Spleen (tissue), 11 donors: ENCODE measurements around the gene INSYN1. TPM values are rescaled to one million over a fixed set of nuclear protein-coding genes. Genes with fewer than 3 reads are reported as not detected.
"Not testable (repeated sequence)": the region's sequence is repeated elsewhere in the genome, so short reads cannot be mapped to it uniquely, and the experiment has no call there.

ENCODE experiments used
- DNase-seq: peaks from one replicate; pipeline ENCODE4 v3.0.0-alpha.2; 2020
- H3K27ac ChIP-seq, 8 donors: fragments of 200-600 bp; sonication (generic) in 7 of 8; 1 replicate in 4 of 8; 2 replicates in 4 of 8; pipeline versions ENCODE4 v1.5.0 to v1.8.0; 2016 to 2021; ENCODE audit warnings: inconsistent platforms in 4 of 8, mild to moderate bottlenecking in 4 of 8, moderate library complexity in 1 of 8
- H3K27me3 ChIP-seq, 7 donors: fragments of 200-600 bp; sonication (generic) in 6 of 7; replicated peaks in 1 of 7; 1 replicate in 4 of 7; 2 replicates in 3 of 7; pipeline versions ENCODE4 v1.5.0 to v1.8.0; 2016 to 2021; ENCODE audit warnings: inconsistent platforms in 3 of 7, mild to moderate bottlenecking in 1 of 7
- H3K36me3 ChIP-seq, 6 donors: fragments of 200-600 bp; sonication (generic) in 5 of 6; 1 replicate in 4 of 6; 2 replicates in 2 of 6; pipeline versions ENCODE4 v1.5.0 to v1.8.0; 2016 to 2021; ENCODE audit warnings: inconsistent platforms in 2 of 6
- H3K4me1 ChIP-seq, 6 donors: fragments of 200-600 bp; sonication (generic) in 5 of 6; 1 replicate in 3 of 6; 2 replicates in 3 of 6; pipeline versions ENCODE4 v1.5.0 to v1.8.0; 2016 to 2021; ENCODE audit warnings: inconsistent platforms in 3 of 6
- H3K4me3 ChIP-seq, 8 donors: fragments of 200-600 bp; sonication (generic) in 7 of 8; 1 replicate in 4 of 8; 2 replicates in 4 of 8; pipeline versions ENCODE4 v1.5.0 to v1.8.0; 2016 to 2021; ENCODE audit warnings: inconsistent platforms in 4 of 8, mild to moderate bottlenecking in 4 of 8, moderate library complexity in 2 of 8
- H3K9me3 ChIP-seq, 8 donors: fragments of 200-600 bp; sonication (generic) in 7 of 8; 1 replicate in 4 of 8; 2 replicates in 4 of 8; pipeline versions ENCODE4 v1.5.0 to v1.8.0; 2016 to 2021; ENCODE audit warnings: inconsistent platforms in 4 of 8
- CTCF ChIP-seq, 11 experiments: fragments of 200-600 bp in 7 of 11; fragments of 450-650 bp in 4 of 11; sonication (generic) in 4 of 11; IDR thresholded peaks in 8 of 11; conservative IDR thresholded peaks in 3 of 11; 1 replicate in 7 of 11; 2 replicates in 4 of 11; pipeline versions ENCODE4 v1.4.0 to v1.8.0; 2016 to 2021; ENCODE audit warnings: antibody characterized with exemption in 11 of 11, inconsistent platforms in 4 of 11, mild to moderate bottlenecking in 1 of 11
- POLR2A ChIP-seq, 3 donors: fragments of 450-650 bp; IDR thresholded peaks; one replicate each; pipeline ENCODE4 v1.5.1; 2017; ENCODE audit warnings: antibody characterized with exemption in 3 of 3, mild to moderate bottlenecking in 1 of 3
- POLR2AphosphoS5 ChIP-seq, 3 donors: sonication (generic); formaldehyde crosslinking; IDR thresholded peaks; one replicate each; pipeline ENCODE4 v1.5.1; 2017; ENCODE audit warnings: antibody characterized with exemption in 3 of 3
- WGBS, 5 donors: extraction: QIAGEN DNeasy Blood & Tissue Kit in 3 of 5; methylation state at CpG; one replicate each; pipeline versions ENCODE4 v1.1.5 to v1.1.7; 2013 to 2018; 5-methylcytosine and 5-hydroxymethylcytosine counted together
- intact Hi-C: fragments of 100-400 bp; cut with DNase I; formaldehyde crosslinking; loops from one replicate; pipeline ENCODE4 v1.15.0; 2023; ENCODE audit warnings: low total_unique reads
- polyA plus RNA-seq, 3 donors: library from polyadenylated mRNA; stranded (reverse); fragments of 200-250 nt; gene quantifications; one replicate each; pipeline ENCODE4 v1.2.1, GENCODE V29; 2013
- total RNA-seq, 7 donors: library from RNA; depleted of rRNA in 3 of 7; stranded (reverse); fragments of >200 nt in 3 of 7; fragmentation: NEBNext Ultra II Directional in 4 of 7; extraction: Animal tissue kit (Norgen Biotek cat#: 25700) in 4 of 7; gene quantifications; one replicate each; pipeline versions ENCODE4 v1.1.0 to v1.2.1, GENCODE V29; 2016 to 2021
- donor health status: healthy with polysubstance abuse.
- donor health status: DM: no; HTN: no; CAD: no; lungs with moderate emphysema.
- donor health status: DM: no; HTN: no; CAD: no.
- donor health status: Bipolar disorder and iron deficiency.
- donor health status: healthy.
- donor health status: DM: no; HTN: no; CAD: no.
- donor health status: DM: yes; HTN: yes; CAD: no.

Gene INSYN1
- total and polyA plus RNA-seq, 10 donors, result 0.11 to 2.8 (median 0.74) TPM; not detected in 1

- Histone ChIP-seq H3K4me1 (peaks cover 0 to 15% (median 4%) of the 10 kb centered on the region in 6 donors), H3K36me3 (no peaks in the 10 kb centered on the region), H3K9me3 (no peaks in the 10 kb centered on the region), H3K4me3 (no peak overlapping the region), H3K27me3 (peaks cover 0 to 19% (median 0%) of the 10 kb centered on the region in 7 donors), H3K27ac (no peak overlapping the region)
- no peak for DNase-seq
- intact Hi-C loops, result no loop called here
- no peak for TF ChIP-seq POLR2A (IDR thresholded peaks at IDR 0.05)
- TF ChIP-seq CTCF (IDR thresholded peaks at IDR 0.05 in 8 of 11, conservative IDR thresholded peaks at IDR 0.05 in 3 of 11), result no peak
- no peak for TF ChIP-seq POLR2AphosphoS5 (IDR thresholded peaks at IDR 0.05)
- 29 to 47% (median 36%) methylated on average over 4 of the region's 4 CpGs for WGBS, 5 donors
These were observed 46.3 kb upstream of the INSYN1 start for GRCh38 chr15:73799466-73799865.

GRCh38 chr15:73797366-73798158 is 44.4 kb upstream of the INSYN1 start:
- 84 to 95% (median 89%) methylated on average over 14 of the region's 14 CpGs for WGBS, 5 donors
- DNase-seq, result no peak

GRCh38 chr15:73796331-73796831 is 43.2 kb upstream of the INSYN1 start:
- WGBS, 5 donors, result 76 to 83% (median 80%) methylated on average over 11 of the region's 11 CpGs
- peaks cover 0 to 15% (median 4%) of the 10 kb centered on the region in 6 donors for H3K4me1 ChIP-seq
- no peak overlapping the region for H3K27ac ChIP-seq
- DNase-seq, result no peak
- TF ChIP-seq POLR2A (IDR thresholded peaks at IDR 0.05) (no peak), CTCF (IDR thresholded peaks at IDR 0.05 in 8 of 11, conservative IDR thresholded peaks at IDR 0.05 in 3 of 11) (no peak), POLR2AphosphoS5 (IDR thresholded peaks at IDR 0.05) (no peak)
- H3K36me3 ChIP-seq, result no peaks in the 10 kb centered on the region
- intact Hi-C loops, result no loop called here
- peaks cover 0 to 11% (median 0%) of the 10 kb centered on the region in 7 donors for H3K27me3 ChIP-seq
- no peaks in the 10 kb centered on the region for H3K9me3 ChIP-seq
- H3K4me3 ChIP-seq, result no peak overlapping the region

More at GRCh38 chr15:73797366-73798158, 44.4 kb upstream of the INSYN1 start:
- Histone ChIP-seq H3K4me3 (no peak overlapping the region), H3K4me1 (peaks cover 0 to 15% (median 4%) of the 10 kb centered on the region in 6 donors), H3K27ac (no peak overlapping the region), H3K36me3 (no peaks in the 10 kb centered on the region), H3K27me3 (peaks cover 0 to 8% (median 0%) of the 10 kb centered on the region in 7 donors), H3K9me3 (no peaks in the 10 kb centered on the region)
- TF ChIP-seq POLR2AphosphoS5 (IDR thresholded peaks at IDR 0.05), result no peak
- TF ChIP-seq CTCF (IDR thresholded peaks at IDR 0.05 in 8 of 11, conservative IDR thresholded peaks at IDR 0.05 in 3 of 11), result no peak
- TF ChIP-seq POLR2A (IDR thresholded peaks at IDR 0.05), result no peak
- intact Hi-C loops, result no loop called here

GRCh38 chr15:73794443-73795133 is 41.4 kb upstream of the INSYN1 start:
- intact Hi-C loops, result no loop called here
- H3K4me3 ChIP-seq, result no peak overlapping the region
- no peak for DNase-seq
- 76 to 93% (median 85%) methylated on average over 6 of the region's 6 CpGs for WGBS, 5 donors
- no peak overlapping the region for H3K27ac ChIP-seq
- H3K4me1 ChIP-seq, result peaks cover 0 to 15% (median 4%) of the 10 kb centered on the region in 6 donors
- TF ChIP-seq POLR2AphosphoS5 (IDR thresholded peaks at IDR 0.05), result no peak
- no peak for TF ChIP-seq POLR2A (IDR thresholded peaks at IDR 0.05)
- no peak for TF ChIP-seq CTCF (IDR thresholded peaks at IDR 0.05 in 8 of 11, conservative IDR thresholded peaks at IDR 0.05 in 3 of 11)
- H3K27me3 ChIP-seq, result peaks cover 0 to 11% (median 0%) of the 10 kb centered on the region in 7 donors
- no peaks in the 10 kb centered on the region for H3K36me3 ChIP-seq
- H3K9me3 ChIP-seq, result no peaks in the 10 kb centered on the region

GRCh38 chr15:73792899-73793541 is 39.9 kb upstream of the INSYN1 start:
- H3K27me3 ChIP-seq, H3K27ac ChIP-seq, H3K9me3 ChIP-seq, intact Hi-C loops, H3K4me3 ChIP-seq, DNase-seq, H3K36me3 ChIP-seq: not testable (repeated sequence)
- 87 to 94% (median 92%) methylated on average over 8 of the region's 8 CpGs for WGBS, 5 donors
- peaks cover 0 to 15% (median 4%) of the 10 kb centered on the region in 6 donors for H3K4me1 ChIP-seq
